Myocyte (in vitro differentiated cells): ENCODE results near the gene PUM2. TPM values are rescaled to one million over a fixed set of nuclear protein-coding genes. Genes with fewer than 3 reads are reported as not detected.
"Not testable (repeated sequence)": the region's sequence is repeated elsewhere in the genome, so short reads cannot be mapped to it uniquely, and the experiment has no call there.

ENCODE experiments used
- DNase-seq: peaks from one replicate; pipeline ENCODE4 v3.0.0-alpha.2; 2012; ENCODE audit warnings: low read depth
- total RNA-seq: library from RNA; depleted of rRNA; stranded (reverse); fragments of >200 nt; gene quantifications from 2 replicates; pipeline ENCODE4 v1.2.3, GENCODE V29; 2014

The PUM2 gene
- total RNA-seq, 1 donor from 2014 or later: 27.9 TPM

DNA sequence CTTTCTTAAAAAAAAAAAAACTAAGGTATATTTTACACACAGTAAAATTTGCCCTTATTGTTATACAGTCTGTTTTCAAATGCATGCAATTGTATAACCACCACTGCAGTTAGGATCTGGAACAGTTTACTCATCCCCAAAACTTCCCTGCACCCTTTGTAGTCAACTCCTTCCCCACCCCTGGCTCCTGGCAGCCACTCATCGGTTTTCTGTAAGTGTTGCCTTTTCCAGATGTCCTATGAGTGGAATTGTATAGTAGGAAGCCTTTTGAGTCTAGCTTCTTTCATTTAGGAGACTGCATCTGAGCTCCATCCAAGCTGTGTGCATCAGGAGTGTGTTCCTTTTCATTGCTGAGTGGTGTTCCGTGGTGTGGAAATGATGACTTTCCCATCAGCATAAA, 116.0 kb downstream of the PUM2 start:
- not testable (repeated sequence) for DNase-seq

DNA sequence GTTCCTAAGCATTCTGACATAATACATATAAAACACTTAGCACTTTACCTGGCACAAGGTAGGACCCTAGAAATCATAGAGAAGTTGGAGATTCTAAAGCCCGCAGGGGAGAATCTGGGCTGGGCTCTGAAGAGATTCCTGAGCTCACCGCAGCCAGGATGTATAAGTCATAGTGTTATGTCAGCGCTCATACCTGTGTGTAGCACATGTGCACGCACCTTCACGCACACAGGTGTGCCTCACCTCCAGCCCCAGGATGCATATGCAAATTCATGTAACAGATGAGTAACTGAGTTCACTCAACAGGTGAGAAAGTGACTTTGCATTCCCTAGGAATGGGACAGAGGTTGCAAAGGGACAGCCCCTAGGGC, 117.8 kb downstream of the PUM2 start:
- no peak for DNase-seq

DNA sequence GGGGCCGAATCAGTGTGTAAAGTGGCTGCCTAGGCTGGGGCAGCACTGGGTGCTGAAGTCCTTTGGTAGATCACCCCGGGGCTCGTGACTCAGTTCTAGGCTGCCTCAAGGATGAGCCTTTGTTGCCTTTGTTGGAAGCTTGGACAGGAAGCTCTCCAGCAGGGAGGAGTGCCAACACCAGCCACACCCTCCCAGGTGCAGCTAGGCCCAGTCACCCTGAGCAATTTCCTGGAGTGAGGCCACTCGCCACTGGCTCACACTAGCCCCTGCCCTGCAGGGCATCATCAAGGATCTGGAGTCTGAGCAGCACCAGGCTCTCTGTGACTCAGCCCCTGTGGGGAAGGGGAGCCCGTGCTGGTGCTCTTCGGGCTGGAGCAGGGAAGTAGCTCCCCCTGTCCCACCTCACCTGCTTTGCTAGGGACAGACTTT, 119.0 kb downstream of the PUM2 start:
- peak; percentile 35 for DNase-seq

DNA sequence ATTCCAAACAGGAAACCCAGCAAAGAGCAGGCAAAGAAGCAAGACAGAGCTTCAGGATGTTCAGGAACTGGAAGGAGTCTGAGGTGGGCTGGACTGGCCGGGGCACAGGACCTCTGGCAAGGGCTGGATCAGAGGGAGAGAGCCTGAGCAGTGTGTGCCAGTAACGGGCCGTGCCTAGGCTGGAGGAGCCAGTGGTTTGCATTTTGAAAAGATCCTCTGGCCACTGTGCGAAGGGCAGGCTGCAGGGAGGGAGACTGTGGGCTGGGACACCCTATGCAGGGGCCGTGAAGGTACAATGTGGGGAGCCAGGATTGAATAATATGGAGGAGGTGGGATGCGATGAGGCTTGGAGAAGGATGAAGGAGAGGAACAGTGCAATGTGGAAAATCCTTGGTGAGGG, 119.5 kb downstream of the PUM2 start:
- DNase-seq: no peak

DNA sequence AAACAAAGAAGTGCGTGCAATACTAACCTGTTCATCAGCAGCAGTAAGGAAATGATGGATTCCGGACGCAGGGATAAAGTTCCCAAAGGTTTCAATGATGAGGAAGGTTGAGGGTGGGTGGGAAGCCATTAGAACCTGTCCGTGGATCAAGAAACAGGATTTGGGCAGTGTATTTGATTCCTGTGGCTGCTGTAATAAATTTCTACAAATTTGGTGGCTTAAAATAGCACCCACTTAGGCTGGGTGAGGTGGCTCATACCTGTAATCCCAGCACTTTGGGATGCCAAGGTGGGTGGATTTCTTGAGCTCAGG, 120.6 kb downstream of the PUM2 start:
- no peak for DNase-seq

DNA sequence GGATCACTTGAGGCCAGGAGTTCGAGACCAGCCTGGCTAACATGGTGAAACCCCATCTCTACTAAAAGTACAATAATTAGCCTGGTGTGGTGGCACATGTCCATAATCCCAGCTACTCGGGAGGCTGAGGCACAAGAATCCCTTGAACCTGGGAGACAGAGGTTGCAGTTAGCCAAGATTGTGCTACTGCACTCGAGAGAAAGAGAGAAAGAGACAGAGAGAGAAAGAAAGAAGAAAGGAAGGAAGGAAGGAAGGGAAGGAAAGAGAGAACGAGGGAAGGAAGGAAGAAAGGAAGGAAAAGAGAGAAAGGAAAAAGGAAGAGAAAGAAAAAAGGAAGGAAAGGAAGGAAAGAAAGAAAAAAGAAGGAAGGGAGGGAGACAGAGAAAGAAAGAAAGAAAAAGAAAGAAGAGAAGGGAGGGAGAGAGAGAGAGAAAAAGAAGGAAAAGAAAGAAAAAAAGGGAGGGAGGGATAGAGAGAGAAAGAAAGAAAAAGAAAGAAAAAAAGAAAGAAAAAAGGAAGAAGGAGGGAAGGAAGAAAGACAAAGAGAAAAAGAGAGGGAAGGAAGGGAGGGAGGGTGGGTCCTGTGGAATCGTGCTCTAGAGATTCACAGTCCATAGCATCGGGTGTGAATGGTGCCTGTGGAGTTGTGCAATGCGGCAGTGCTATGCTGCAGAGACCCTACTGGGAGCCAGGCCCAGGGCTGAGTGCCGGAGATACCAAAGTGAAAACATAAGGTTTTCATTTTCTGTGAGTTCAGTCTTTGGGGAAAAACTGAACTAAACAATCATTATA, 121.1 kb downstream of the PUM2 start:
- no peak for DNase-seq

DNA sequence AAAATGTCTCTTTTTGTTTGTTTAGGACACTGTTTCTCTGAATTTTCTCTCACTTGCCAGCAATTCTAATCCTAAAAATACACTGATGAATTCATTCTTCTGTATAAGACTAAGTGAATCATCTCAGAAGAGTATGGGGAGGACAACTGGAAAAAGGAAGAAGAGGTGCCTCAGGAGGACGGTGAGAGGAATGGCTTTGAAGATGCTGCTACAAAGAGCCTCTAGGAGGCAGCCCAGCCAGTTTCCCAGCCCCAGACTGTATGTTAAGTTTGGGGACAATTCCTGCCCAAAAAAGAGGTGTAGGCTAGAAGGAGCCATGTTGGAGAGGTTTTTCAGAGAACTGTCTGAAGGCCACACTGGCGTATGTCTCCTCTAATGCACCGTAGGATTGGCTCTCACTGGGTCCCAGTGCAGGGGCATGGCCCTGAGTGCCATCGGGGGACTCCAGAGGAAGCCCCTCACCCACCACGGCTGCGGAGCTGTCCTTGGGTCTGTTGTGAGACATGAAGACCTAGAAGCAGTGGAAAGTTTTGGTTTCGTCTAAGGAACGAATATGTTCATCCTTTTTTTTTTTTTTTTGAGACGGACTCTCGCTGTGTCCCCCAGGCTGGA, 122.6 kb downstream of the PUM2 start:
- DNase-seq: no peak

DNA sequence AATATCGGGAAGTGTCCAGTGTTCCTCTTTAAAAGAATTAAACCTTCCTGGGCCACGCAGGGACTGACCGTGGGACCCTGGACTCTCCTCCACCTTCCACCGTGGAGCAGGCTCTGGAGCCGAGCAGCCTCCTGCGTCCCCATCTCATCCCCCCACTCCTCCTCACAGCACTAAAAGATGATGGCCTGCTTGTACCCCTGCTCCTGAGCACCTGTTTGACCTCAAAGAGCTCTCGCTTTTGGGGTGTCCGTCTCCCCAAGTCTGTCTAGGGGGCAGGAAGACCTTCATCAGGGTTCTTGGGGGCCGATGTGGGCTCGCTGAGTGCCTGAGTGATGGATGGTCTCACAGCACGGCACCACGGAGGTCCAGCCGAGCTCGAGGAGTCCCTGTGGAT, 124.5 kb downstream of the PUM2 start:
- DNase-seq: no peak

DNA sequence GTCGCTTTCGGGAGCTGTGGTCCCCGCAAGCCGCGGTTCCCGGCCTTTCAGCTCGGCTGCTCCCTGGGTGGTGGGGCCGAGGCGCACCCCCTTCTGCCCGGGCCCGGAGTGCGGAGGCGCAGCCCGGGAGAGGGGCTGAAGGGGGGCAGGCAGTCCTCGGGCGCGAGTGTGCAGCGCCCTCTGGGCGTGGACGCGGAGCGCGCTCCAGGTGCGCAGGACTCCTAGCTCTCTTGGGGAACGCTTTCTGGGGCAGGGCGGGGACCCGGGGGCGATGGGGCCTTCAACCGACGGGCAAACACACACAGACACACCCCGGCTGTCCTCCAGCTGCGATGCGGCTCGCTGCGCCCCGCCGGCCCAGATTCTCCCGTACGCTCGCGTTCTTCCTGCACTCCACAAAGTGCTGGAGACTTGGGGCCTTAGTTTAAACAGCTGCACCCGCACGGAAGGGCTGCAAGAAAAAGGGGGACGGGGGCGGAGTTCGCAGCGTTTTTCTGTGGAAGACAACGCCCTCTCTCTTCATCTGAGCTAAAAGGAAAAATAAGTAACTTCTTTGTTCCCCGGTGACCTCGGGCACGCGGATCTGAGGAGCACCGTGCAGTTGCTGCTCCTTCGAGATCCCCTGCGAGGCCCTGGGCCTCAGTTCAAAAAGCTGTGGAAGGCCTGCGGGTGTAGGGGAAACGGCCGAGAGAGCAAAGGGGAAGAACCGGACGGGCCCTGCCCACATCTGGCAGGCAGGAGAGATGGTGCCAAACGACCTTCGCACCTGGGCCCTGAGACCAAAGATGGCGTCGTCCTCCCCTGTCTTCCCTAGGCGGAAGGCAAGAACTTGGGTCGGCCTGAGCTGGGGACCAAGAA, 125.1 kb downstream of the PUM2 start:
- peak; percentile 64 for DNase-seq

DNA sequence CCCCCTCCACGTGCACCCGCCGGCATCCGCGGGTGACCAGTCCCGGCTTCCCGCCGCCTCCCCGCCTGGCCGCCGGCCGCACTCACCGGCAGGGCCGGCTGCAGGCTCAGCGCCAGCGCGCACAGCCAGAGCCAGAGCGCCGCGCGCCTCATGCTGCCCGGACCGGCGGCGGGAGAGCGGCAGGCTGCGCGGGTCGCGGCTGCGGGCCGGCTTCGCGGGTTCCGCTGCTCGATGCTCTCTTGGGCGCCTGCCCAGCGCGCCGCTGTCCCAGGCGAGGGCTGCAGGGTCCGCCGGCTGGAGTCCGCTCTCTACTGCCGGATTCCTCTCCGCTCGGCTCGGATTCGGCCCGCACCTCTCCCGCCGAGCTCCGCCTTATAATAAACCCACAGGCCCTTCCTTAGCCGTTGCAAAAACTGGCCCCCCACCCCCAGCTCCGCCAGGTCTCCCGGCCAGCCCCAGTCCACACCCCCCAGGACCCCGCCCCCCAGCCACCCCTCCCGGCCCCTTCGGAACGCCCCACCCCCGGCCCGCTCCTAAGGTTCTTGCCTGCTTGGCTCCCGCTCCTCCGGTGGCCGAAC, 125.8 kb downstream of the PUM2 start, which contains the start of gene SDC1:
Gene SDC1, minus strand, starts transcription at position 415 of the 578 bp plus-strand sequence. Its CDS starts 263 bp downstream, at position 152.
- DNase-seq: peak; percentile 44

DNA sequence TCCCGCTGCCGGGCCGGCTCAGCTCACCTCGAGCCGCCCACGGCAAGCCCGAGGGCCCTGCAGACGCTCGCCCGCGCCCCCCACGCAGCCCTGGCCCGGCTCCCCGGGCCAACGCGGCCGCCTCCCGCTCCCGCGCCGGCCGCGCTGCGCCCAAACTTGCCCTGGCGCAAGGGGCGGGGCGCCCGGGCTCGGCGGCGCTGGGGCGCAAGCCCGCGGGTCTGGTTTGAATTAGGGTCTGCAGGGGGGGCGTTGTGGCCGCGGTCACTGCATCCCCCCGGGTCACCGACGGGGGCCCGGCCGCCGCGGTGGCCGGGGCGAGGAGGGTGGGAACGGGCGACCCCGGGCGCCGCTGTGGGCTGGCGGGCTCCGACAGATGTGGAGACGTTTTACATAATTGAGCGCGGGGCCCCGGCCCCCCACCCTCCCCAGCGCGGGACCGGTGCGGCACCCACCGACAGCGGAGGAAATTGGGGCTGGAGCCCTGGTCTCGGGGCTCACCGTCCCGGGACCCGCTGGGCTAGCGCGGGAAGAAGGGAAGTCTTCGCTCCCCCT, 126.4 kb downstream of the PUM2 start:
- DNase-seq: no peak

DNA sequence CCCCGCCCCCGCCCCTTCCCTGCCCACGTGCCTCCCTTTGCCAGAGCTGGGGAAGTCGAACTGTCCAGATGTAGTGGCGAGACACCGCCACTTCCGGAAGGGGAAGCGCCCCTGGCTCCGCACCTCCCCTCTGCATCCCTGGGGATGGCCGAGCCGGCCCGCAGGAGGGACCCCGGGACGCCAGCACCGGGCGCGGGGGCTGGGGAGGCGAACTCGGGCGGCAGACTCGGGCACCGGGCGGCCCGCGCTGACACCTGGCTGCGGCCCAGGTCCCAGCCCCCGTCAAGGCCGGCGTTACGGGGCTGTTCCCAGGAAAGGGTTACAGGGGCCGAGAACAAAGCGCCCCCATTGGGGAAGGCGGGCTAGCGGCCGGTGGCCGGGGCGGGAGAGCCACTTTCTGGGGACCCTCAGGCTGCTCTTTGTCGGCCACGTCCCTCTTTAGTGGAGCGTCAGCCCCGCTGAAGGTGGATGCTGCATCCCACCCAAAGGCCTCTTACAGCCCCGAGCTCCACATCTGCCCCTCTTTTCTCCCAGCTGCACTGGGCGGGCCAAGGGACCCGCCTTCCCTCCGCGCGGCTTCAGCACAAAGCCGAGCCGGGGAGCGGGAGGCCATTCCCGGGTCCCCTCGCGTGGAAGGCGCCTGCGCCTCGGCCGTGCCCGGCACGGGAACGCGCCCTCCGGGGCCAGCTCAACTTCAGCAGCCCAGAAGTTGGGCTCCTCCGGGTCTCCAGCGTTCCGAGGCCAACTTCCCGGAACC, 127.1 kb downstream of the PUM2 start:
- peak; percentile 61 for DNase-seq

DNA sequence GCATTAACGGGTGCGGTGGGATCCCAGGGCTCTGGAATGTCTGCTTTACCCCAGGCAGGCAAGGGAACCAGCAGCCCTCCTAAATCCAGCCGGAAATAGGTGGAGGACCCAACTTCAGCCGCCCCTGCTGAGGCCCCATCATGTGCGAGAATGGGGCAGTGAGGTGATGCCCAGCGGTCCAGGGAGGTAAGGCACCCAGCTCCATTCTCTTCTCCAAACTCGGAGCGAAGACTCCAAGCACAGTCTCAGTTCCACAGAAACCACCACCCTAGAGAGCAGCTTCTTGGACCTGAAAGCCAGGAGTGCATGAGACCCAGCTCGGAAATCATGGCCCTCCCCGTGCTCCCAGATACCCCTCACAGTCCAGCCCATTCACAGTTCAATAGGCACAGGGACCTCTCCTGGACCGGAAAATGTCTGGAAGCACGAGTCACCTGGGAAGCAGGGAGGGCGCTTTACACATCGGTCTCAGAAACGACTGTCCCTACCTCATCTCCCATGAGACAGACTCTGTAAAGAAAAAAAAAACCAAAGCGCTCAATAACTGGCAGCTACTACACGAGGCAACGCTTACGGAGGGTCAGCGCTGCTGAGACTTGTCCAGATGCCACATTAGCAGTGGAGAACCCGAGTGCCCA, 127.8 kb downstream of the PUM2 start:
- no peak for DNase-seq

DNA sequence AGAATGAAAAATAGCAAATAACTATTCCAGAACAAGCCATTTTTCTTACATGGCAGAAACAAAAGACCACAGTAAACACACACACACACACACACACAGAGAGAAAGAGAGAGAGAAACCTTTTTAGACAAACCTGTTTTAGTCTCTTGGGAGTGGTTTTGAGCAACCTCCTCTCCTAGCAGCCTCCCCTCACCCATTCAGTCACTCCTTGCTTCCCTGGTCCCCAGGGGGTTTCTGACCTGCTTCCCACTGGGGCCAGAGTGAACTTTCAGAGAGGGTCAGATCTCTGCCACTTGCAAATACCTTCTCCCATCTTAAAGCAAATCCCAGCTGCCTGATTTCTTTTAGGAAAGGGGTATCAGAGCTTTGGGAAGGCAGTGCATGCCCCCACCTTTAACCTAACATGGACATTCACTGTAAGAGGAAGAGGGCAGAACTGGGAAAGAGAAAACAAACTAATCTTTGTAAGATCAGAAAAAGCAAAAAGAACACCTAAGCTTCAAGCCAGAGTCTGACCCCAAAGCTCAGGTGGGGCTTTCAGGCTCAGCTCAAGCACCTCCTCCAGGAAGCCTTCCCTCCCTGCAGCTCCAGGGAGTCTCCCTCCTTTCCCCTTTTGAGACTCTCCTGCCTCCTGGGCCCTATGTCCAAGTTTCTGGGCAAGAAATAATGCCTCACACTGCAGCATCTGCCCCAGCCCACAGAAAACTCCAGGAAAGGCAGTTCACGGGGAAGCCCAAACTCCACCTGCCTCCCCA, 128.5 kb downstream of the PUM2 start:
- DNase-seq: no peak

DNA sequence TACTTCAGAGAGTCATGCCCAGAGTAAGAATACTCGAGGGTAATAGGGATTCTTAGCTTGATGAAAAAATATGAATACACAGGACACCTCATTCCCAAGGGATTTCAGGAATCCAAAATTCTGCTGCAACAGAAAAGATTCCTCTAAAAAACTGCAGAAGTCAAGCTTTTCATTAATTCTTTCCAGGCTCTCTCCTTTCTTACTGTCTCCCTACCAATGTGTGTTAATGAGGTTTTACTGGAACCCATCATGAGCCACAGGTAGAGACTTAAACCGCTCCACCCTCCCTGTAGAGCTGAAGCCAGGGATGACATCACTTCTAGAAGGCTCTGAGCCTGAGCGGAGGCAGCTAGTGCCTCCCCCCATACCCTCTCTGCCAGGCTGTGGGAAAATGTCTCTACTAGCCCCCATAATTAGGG, 129.1 kb downstream of the PUM2 start:
- DNase-seq: no peak

DNA sequence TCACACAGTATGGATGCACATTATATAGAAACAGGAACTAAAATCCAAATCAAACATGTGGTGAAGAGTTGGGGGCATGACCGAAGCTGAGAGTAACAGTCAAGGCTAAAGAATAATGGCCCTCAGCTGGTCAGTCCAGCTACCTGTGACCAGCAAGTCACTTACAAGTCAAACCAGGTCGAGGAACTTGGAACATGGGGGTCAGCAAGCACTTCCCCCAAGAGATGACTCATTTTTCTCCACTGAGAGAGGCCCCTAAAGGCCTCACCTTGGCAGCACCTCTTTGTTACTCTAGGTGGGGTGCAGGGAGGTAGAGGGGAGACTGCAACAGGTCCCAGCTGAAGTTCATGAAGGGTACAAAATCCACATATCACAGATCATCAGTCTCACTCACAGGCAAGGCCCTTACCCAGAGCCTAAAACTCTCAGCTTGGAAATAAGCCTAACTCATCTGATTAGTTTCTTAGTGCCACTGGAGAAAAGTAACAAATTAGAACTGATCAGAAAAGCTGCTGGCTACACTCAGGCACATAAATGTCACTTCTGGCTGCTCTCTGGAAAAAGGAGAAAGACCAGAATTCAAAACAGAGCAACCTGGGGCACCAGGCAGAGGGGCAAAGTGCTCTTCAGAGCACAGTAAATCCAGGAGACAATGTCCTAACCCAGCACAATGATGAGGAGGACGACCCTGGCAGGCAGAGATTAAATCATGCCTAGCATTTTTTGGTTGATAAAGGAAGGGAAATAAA, 129.7 kb downstream of the PUM2 start:
- no peak for DNase-seq

DNA sequence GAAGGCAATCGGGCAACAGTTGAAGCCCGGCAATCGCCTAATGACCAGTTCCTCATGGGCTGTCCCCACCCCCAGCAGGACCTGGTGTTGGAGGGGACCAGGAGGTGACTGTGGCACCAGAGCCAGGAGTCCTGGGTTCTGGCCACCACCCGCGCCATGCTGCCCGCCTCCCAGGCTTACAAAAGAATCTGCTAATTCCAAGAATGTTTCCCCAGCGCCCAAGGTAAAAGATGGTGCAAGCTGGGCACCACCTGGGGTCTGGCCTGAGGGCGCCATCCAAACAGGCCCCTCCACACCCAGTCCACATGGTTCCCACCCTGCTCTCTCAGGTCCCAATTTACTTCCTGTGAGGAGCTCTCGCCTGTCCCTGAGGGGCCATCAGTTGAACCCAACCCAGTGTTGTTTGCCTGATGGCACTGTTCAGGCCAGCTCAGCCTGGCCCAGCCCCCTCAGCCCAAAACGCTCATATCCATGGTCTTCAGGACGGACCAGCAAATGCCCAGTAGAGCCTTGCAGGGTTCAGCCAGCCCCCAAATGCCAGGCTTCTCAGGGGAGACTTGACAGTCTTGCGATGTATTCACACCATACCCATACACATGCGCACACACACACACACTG, 130.8 kb downstream of the PUM2 start:
- no peak for DNase-seq
